Smooth muscle cell (in vitro differentiated cells): ENCODE measurements around the gene TP53RK. TPM values are rescaled to one million over a fixed set of nuclear protein-coding genes. Genes with fewer than 3 reads are reported as not detected.

ENCODE experiments used
- DNase-seq: peaks from one replicate; lab custom pipeline; 2025; ENCODE audit not compliant: unreplicated experiment; lab: John Stamatoyannopoulos, UW
- H2AFZ ChIP-seq: fragments of 200-600 bp; sonication (generic); 2 replicates; pipeline ENCODE4 v1.6.0; 2016; ENCODE audit warnings: antibody characterized with exemption, low read depth, mild to moderate bottlenecking
- H3F3A ChIP-seq: fragments of 200-600 bp; sonication (generic); 2 replicates; pipeline ENCODE4 v1.6.0; 2017; ENCODE audit warnings: antibody characterized with exemption, low read depth
- H3K27ac ChIP-seq: fragments of 200-600 bp; sonication (generic); 2 replicates; pipeline ENCODE4 v1.5.1; 2016; ENCODE audit warnings: low read depth, mild to moderate bottlenecking
- H3K27me3 ChIP-seq: fragments of 200-600 bp; sonication (generic); 2 replicates; pipeline ENCODE4 v1.6.1; 2016; ENCODE audit warnings: low read depth, mild to moderate bottlenecking
- H3K36me3 ChIP-seq: fragments of 200-600 bp; sonication (generic); 2 replicates; pipeline ENCODE4 v1.5.1; 2016; ENCODE audit warnings: low read depth
- H3K4me1 ChIP-seq: fragments of 200-600 bp; sonication (generic); 2 replicates; pipeline ENCODE4 v1.5.1; 2016; ENCODE audit warnings: low read depth
- H3K4me2 ChIP-seq: fragments of 200-600 bp; sonication (generic); 2 replicates; pipeline ENCODE4 v1.6.0; 2016; ENCODE audit warnings: mild to moderate bottlenecking
- H3K4me3 ChIP-seq: fragments of 200-600 bp; sonication (generic); 2 replicates; pipeline ENCODE4 v1.5.1; 2016; ENCODE audit warnings: mild to moderate bottlenecking
- H3K79me2 ChIP-seq: fragments of 200-600 bp; sonication (generic); 2 replicates; pipeline ENCODE4 v1.6.0; 2016; ENCODE audit warnings: low read depth, mild to moderate bottlenecking
- H3K9ac ChIP-seq: fragments of 200-600 bp; sonication (generic); 2 replicates; pipeline ENCODE4 v1.6.0; 2016; ENCODE audit warnings: low read depth
- H3K9me3 ChIP-seq: fragments of 200-600 bp; sonication (generic); replicated peaks from 2 replicates; pipeline ENCODE4 v1.5.1; 2016; ENCODE audit warnings: low read depth
- H4K20me1 ChIP-seq: fragments of 200-600 bp; sonication (generic); 2 replicates; pipeline ENCODE4 v1.6.0; 2016; ENCODE audit warnings: low read depth
- CTCF ChIP-seq: fragments of 200-600 bp; sonication (generic); IDR thresholded peaks from 2 replicates; pipeline ENCODE4 v1.5.1; 2017; ENCODE audit warnings: borderline replicate concordance, mild to moderate bottlenecking, antibody characterized with exemption; ENCODE audit not compliant: insufficient read depth, poor library complexity, severe bottlenecking
- WGBS: methylation state at CpG from one replicate; pipeline ENCODE4 v1.1.7; 2016; ENCODE audit warnings: low lambda C conversion rate; 5-methylcytosine and 5-hydroxymethylcytosine counted together
- polyA plus RNA-seq: library from polyadenylated mRNA; unstranded; fragments of >200 nt; fragmentation: Nextera tagmentation; extraction: Ambion mirVana; gene quantifications from 2 replicates; pipeline ENCODE4 v1.2.1, GENCODE V29; 2016
- total RNA-seq: library from RNA; depleted of rRNA; stranded (reverse); fragments of >200 nt; gene quantifications from 2 replicates; pipeline ENCODE4 v1.2.3, GENCODE V29; 2014

TP53RK gene
- total and polyA plus RNA-seq, 2 experiments from 2014 or later, result 26.5 to 30.9 TPM

- peak overlapping the region; percentile 84 for H3K4me2 ChIP-seq
- H3K79me2 ChIP-seq, result peaks cover 33% of the 10 kb centered on the region
- peak overlapping the region; percentile 45 for H2AFZ ChIP-seq
- peaks cover 24% of the 10 kb centered on the region for H3K4me1 ChIP-seq
- peaks cover 15% of the 10 kb centered on the region for H3F3A ChIP-seq
- DNase-seq, result no peak
- H3K4me3 ChIP-seq, result peak overlapping the region; percentile 76
- H3K36me3 ChIP-seq, result no peaks in the 10 kb centered on the region
- TF ChIP-seq CTCF, result no peak
- H3K27me3 ChIP-seq, result no peaks in the 10 kb centered on the region
- WGBS, result 77% methylated on average over 13 of the region's 13 CpGs
- peak overlapping the region; percentile 88 for H3K9ac ChIP-seq
- no peaks in the 10 kb centered on the region for H3K9me3 ChIP-seq
- peak overlapping the region; percentile 94 for H3K27ac ChIP-seq
- peaks cover 17% of the 10 kb centered on the region for H4K20me1 ChIP-seq
These were observed 1.2 kb upstream of the TP53RK start for GRCh38 chr20:46690219-46691106.

GRCh38 chr20:46689754-46690085 lies 476 bp upstream of the TP53RK start:
- H4K20me1 ChIP-seq, result peaks cover 17% of the 10 kb centered on the region
- under 1% methylated on average over 12 of the region's 12 CpGs for WGBS

GRCh38 chr20:46688151-46689081 lies 828 bp downstream of the TP53RK start:
- Histone ChIP-seq H3F3A (peaks cover 20% of the 10 kb centered on the region), H3K36me3 (no peaks in the 10 kb centered on the region), H2AFZ (peak overlapping the region; percentile 54), H4K20me1 (peaks cover 17% of the 10 kb centered on the region), H3K9me3 (no peaks in the 10 kb centered on the region), H3K4me3 (peak overlapping the region; percentile 76), H3K4me2 (peak overlapping the region; percentile 93), H3K79me2 (peaks cover 45% of the 10 kb centered on the region), H3K27me3 (no peaks in the 10 kb centered on the region), H3K9ac (peak overlapping the region; percentile 95), H3K27ac (peak overlapping the region; percentile 94), H3K4me1 (peaks cover 23% of the 10 kb centered on the region)
- 14% methylated on average over 20 of the region's 20 CpGs for WGBS
- TF ChIP-seq CTCF, result no peak
- no peak for DNase-seq

More at GRCh38 chr20:46689754-46690085, 476 bp upstream of the TP53RK start:
- H3K36me3 ChIP-seq, result no peaks in the 10 kb centered on the region
- no peaks in the 10 kb centered on the region for H3K27me3 ChIP-seq
- TF ChIP-seq CTCF, result no peak
- no peak for DNase-seq
- no peaks in the 10 kb centered on the region for H3K9me3 ChIP-seq
- H2AFZ ChIP-seq, result peak overlapping the region; percentile 45
- peak overlapping the region; percentile 76 for H3K4me3 ChIP-seq
- H3K9ac ChIP-seq, result peak overlapping the region; percentile 88
- H3F3A ChIP-seq, result peaks cover 11% of the 10 kb centered on the region
- H3K79me2 ChIP-seq, result peaks cover 39% of the 10 kb centered on the region
- H3K4me2 ChIP-seq, result peak overlapping the region; percentile 84
- H3K4me1 ChIP-seq, result peaks cover 19% of the 10 kb centered on the region
- H3K27ac ChIP-seq, result peak overlapping the region; percentile 94
